ENCODE measurements around the gene PLB1.
"Not testable (repeated sequence)": the region's sequence is repeated elsewhere in the genome, so short reads cannot be mapped to it uniquely, and the experiment has no call there.

The PLB1 gene

DNA sequence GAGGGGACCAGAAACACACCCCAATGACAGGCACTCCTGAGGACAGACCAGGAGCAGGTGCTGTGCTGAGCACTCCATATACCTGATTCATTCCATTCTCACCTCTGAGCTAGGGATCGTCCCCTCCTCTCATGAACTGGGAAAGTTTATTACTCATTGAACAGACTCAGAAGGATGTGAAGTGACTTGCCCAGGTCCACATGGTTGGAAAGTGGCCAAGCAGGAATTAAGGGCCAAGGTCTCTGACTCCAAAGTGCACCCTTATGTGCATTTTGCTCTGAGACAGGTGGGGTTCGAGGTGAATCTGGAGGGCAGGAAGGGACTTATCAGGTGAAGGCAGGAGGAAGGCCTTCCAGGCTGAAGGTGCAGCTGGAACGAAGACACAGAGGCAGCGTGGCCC is 25.1 kb upstream of the PLB1 start:
- no peak overlapping the region for H3K9ac ChIP-seq (ENCODE audit: low read length)
- no peaks in the 10 kb centered on the region for H3K9me3 ChIP-seq (ENCODE audit: control insufficient read depth, low read length)
- no peaks in the 10 kb centered on the region for H3K27me3 ChIP-seq (ENCODE audit: control insufficient read depth, insufficient read depth, low read length)
- H3K4me3 ChIP-seq (ENCODE audit: low read length): no peak overlapping the region
- peaks cover 4% of the 10 kb centered on the region for H3K4me1 ChIP-seq (ENCODE audit: control insufficient read depth, insufficient read depth, low read length)
- H3K36me3 ChIP-seq (ENCODE audit: control insufficient read depth, insufficient read depth, low read length): no peaks in the 10 kb centered on the region

GRCh38 chr2:28471214-28471613 is 24.6 kb upstream of the PLB1 start:
- no peaks in the 10 kb centered on the region for H3K9me3 ChIP-seq (ENCODE audit: control insufficient read depth, low read length)
- H3K9ac ChIP-seq (ENCODE audit: low read length): no peak overlapping the region
- H3K4me1 ChIP-seq (ENCODE audit: control insufficient read depth, insufficient read depth, low read length): peaks cover 4% of the 10 kb centered on the region
- no peak overlapping the region for H3K4me3 ChIP-seq (ENCODE audit: low read length)
- no peaks in the 10 kb centered on the region for H3K27me3 ChIP-seq (ENCODE audit: control insufficient read depth, insufficient read depth, low read length)
- H3K36me3 ChIP-seq (ENCODE audit: control insufficient read depth, insufficient read depth, low read length): no peaks in the 10 kb centered on the region

GRCh38 chr2:28471701-28472236 is 24.1 kb upstream of the PLB1 start:
- H3K9ac ChIP-seq (ENCODE audit: low read length): no peak overlapping the region
- H3K4me3 ChIP-seq (ENCODE audit: low read length): no peak overlapping the region
- H3K4me1 ChIP-seq (ENCODE audit: control insufficient read depth, insufficient read depth, low read length): peaks cover 4% of the 10 kb centered on the region
- H3K9me3 ChIP-seq (ENCODE audit: control insufficient read depth, low read length): no peaks in the 10 kb centered on the region
- no peaks in the 10 kb centered on the region for H3K36me3 ChIP-seq (ENCODE audit: control insufficient read depth, insufficient read depth, low read length)
- no peaks in the 10 kb centered on the region for H3K27me3 ChIP-seq (ENCODE audit: control insufficient read depth, insufficient read depth, low read length)

DNA sequence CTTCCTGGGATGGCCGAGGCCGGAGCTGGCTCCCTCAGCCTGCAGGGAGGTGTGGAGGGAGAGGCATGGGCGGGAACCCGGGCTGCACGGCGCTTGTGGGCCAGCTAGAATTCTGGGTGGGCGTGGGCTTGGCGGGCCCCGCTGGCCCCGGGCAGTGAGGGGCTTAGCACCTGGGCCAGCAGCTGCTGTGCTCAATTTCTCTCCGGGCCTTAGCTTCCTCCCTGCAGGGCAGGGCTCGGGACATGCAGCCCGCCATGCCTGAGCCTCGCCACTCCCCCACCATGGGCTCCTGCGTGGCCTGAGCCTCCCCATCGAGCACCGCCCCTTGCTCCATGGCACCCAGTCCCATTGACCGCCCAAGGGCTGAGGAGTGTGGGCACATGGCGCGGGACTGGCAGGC is 23.2 kb upstream of the PLB1 start:
- not testable (repeated sequence) for H3K36me3 ChIP-seq (ENCODE audit: control insufficient read depth, insufficient read depth, low read length); H3K9me3 ChIP-seq (ENCODE audit: control insufficient read depth, low read length); H3K27me3 ChIP-seq (ENCODE audit: control insufficient read depth, insufficient read depth, low read length); H3K4me3 ChIP-seq (ENCODE audit: low read length); H3K9ac ChIP-seq (ENCODE audit: low read length); H3K4me1 ChIP-seq (ENCODE audit: control insufficient read depth, insufficient read depth, low read length)

DNA sequence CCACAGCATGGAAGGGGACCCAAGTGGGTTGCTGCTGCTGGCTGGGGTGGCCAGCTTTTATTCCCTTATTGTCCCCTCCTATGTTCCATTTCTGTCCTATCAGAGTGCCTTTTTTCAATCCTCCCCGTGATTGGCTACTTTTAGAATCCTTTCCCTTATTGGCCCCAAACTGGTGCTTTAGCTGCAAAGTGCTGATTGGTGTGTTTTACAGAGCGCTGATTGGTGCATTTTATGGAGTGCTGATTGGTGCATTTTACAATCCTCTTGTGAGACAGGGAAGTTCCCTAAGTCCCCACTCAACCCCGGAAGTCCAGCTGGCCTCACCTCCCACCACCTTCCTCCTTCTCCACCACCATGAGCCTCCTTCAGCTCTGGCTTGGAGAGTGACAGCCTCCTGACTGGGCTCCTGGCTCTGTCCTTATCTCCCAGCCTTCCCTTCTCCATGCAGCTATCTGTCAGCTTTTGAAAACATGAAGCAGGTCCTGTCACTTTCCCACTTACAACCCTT is 20.7 kb upstream of the PLB1 start:
- H3K36me3 ChIP-seq (ENCODE audit: control insufficient read depth, insufficient read depth, low read length): no peaks in the 10 kb centered on the region
- no peaks in the 10 kb centered on the region for H3K9me3 ChIP-seq (ENCODE audit: control insufficient read depth, low read length)
- H3K27me3 ChIP-seq (ENCODE audit: control insufficient read depth, insufficient read depth, low read length): no peaks in the 10 kb centered on the region
- no peak overlapping the region for H3K9ac ChIP-seq (ENCODE audit: low read length)
- peaks cover 2% of the 10 kb centered on the region for H3K4me1 ChIP-seq (ENCODE audit: control insufficient read depth, insufficient read depth, low read length)
- H3K4me3 ChIP-seq (ENCODE audit: low read length): no peak overlapping the region

DNA sequence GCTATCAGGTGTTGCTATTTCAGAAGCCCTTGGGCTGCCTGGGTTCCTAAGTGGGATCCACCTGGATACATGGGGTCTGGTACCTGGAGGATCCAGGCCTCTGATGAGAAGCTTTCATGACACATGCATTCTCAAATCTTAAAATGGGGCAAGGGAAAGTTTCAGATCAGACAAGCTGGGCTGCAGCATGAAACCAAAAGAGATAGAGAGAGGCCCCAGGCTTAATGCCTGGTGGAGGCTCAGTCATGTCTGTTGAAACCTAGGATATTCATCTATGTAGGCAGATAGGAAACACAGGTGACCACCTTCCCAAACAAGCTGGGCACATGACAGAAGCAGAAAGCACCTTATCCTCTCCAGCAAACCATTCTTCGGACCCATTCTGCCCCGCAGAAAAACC is 18.8 kb upstream of the PLB1 start:
- no peaks in the 10 kb centered on the region for H3K9me3 ChIP-seq (ENCODE audit: control insufficient read depth, low read length)
- H3K36me3 ChIP-seq (ENCODE audit: control insufficient read depth, insufficient read depth, low read length): no peaks in the 10 kb centered on the region
- H3K27me3 ChIP-seq (ENCODE audit: control insufficient read depth, insufficient read depth, low read length): no peaks in the 10 kb centered on the region
- H3K4me1 ChIP-seq (ENCODE audit: control insufficient read depth, insufficient read depth, low read length): no peaks in the 10 kb centered on the region
- H3K4me3 ChIP-seq (ENCODE audit: low read length): no peak overlapping the region
- H3K9ac ChIP-seq (ENCODE audit: low read length): no peak overlapping the region

DNA sequence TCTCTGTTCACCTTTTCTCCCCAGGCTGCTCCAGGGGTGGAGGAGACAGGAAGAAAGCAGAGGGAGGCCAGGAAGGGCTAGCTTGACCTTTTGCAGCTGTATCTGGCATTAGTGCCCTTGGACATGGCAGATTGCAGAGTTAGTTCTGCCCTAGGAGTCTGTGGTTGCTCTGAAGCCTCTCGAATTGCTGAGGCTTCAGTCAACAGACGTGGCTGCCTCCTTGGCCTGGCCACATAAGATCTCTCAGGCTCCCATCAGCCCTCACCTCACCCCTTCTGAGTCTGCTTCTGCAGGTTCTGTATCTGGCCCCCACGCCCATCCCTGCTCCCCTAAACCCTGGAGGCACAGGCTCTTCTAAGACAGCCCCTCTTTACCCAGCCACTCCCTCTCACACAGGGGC is 18.2 kb upstream of the PLB1 start:
- no peaks in the 10 kb centered on the region for H3K36me3 ChIP-seq (ENCODE audit: control insufficient read depth, insufficient read depth, low read length)
- no peak overlapping the region for H3K9ac ChIP-seq (ENCODE audit: low read length)
- H3K9me3 ChIP-seq (ENCODE audit: control insufficient read depth, low read length): no peaks in the 10 kb centered on the region
- no peaks in the 10 kb centered on the region for H3K27me3 ChIP-seq (ENCODE audit: control insufficient read depth, insufficient read depth, low read length)
- H3K4me3 ChIP-seq (ENCODE audit: low read length): no peak overlapping the region
- H3K4me1 ChIP-seq (ENCODE audit: control insufficient read depth, insufficient read depth, low read length): no peaks in the 10 kb centered on the region

DNA sequence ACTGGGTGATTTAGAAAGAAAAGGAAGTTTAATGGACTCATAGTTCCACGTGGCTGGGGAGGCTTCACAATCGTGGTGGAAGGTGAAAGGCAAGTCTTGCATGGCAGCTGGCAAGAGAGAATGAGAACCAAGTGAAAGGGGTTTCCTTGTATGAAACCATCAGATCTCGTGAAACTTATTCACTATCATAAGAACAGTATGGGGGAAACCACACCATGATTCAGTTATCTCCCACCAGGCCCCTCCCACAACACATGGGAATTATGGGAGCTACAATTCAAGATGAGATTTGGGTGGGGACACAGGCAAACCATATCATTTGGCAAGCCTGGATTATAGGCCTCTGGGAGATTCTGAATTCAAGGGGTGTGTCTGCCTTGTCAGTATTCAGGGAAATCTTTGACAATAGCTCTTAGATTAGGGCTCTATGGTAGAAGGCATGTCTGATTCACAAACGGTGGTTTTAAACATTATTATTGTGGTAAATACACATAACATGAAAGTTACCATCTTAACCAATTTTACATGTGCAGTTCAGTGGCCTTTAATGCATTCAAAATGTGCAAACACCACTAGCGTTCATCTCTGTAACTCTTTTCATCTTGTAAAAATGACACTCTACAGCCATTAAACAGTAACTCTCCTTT is 15.3 kb upstream of the PLB1 start:
- Histone ChIP-seq H3K4me3 (ENCODE audit: low read length) (no peak overlapping the region), H3K9me3 (ENCODE audit: control insufficient read depth, low read length) (no peaks in the 10 kb centered on the region), H3K27me3 (ENCODE audit: control insufficient read depth, insufficient read depth, low read length) (no peaks in the 10 kb centered on the region), H3K36me3 (ENCODE audit: control insufficient read depth, insufficient read depth, low read length) (no peaks in the 10 kb centered on the region), H3K9ac (ENCODE audit: low read length) (no peak overlapping the region), H3K4me1 (ENCODE audit: control insufficient read depth, insufficient read depth, low read length) (no peaks in the 10 kb centered on the region)

DNA sequence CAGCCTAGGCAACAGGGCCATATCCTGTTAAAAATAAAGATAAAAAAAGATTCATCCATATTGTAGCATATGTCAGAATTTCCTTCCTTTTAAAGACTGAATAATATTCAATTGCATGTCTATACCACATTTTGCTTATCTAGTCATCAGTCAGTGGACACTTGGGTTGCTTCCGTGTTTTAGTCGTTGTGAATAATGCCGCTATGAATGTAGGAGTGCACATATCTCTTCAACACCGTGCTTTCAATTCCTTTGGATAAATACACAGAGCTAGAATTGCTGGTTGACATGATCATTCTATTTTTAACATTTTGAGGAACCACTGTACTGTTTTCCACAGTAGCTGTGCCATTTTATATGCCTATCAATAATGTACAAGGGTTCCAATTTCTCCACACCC is 14.0 kb upstream of the PLB1 start:
- Histone ChIP-seq H3K9ac (ENCODE audit: low read length) (no peak overlapping the region), H3K9me3 (ENCODE audit: control insufficient read depth, low read length) (no peaks in the 10 kb centered on the region), H3K4me3 (ENCODE audit: low read length) (no peak overlapping the region), H3K4me1 (ENCODE audit: control insufficient read depth, insufficient read depth, low read length) (no peaks in the 10 kb centered on the region), H3K36me3 (ENCODE audit: control insufficient read depth, insufficient read depth, low read length) (no peaks in the 10 kb centered on the region), H3K27me3 (ENCODE audit: control insufficient read depth, insufficient read depth, low read length) (no peaks in the 10 kb centered on the region)

DNA sequence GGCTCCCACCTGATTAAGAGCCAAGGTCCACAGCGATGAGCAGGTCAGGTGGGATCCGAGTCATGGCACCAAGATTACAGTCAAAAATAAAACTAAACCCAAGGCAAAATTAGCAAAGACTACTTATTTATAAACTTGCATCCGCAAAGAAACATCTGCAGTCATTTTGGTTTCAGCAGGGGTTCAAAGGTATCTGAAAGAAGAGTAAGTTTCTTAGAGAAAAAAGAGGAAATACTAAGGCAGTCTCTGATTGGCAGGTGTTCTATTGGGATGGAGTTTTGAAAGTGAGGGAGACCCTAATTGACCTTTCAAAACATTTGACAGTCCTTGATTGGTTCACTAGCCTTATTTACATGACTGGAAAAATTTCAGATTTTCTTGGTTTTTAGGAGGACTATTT is 11.0 kb upstream of the PLB1 start:
- Histone ChIP-seq H3K27me3 (ENCODE audit: control insufficient read depth, insufficient read depth, low read length) (no peaks in the 10 kb centered on the region), H3K4me1 (ENCODE audit: control insufficient read depth, insufficient read depth, low read length) (no peaks in the 10 kb centered on the region), H3K36me3 (ENCODE audit: control insufficient read depth, insufficient read depth, low read length) (no peaks in the 10 kb centered on the region), H3K9me3 (ENCODE audit: control insufficient read depth, low read length) (no peaks in the 10 kb centered on the region), H3K4me3 (ENCODE audit: low read length) (no peak overlapping the region), H3K9ac (ENCODE audit: low read length) (no peak overlapping the region)

GRCh38 chr2:28486526-28486925 is 9.3 kb upstream of the PLB1 start:
- Histone ChIP-seq H3K4me1 (ENCODE audit: control insufficient read depth, insufficient read depth, low read length) (no peaks in the 10 kb centered on the region), H3K36me3 (ENCODE audit: control insufficient read depth, insufficient read depth, low read length) (no peaks in the 10 kb centered on the region), H3K4me3 (ENCODE audit: low read length) (no peak overlapping the region), H3K9ac (ENCODE audit: low read length) (no peak overlapping the region), H3K27me3 (ENCODE audit: control insufficient read depth, insufficient read depth, low read length) (no peaks in the 10 kb centered on the region), H3K9me3 (ENCODE audit: control insufficient read depth, low read length) (no peaks in the 10 kb centered on the region)

GRCh38 chr2:28487258-28487657 is 8.6 kb upstream of the PLB1 start:
- Histone ChIP-seq H3K36me3 (ENCODE audit: control insufficient read depth, insufficient read depth, low read length) (no peaks in the 10 kb centered on the region), H3K4me3 (ENCODE audit: low read length) (no peak overlapping the region), H3K4me1 (ENCODE audit: control insufficient read depth, insufficient read depth, low read length) (peaks cover under 1% of the 10 kb centered on the region), H3K9ac (ENCODE audit: low read length) (no peak overlapping the region), H3K9me3 (ENCODE audit: control insufficient read depth, low read length) (no peaks in the 10 kb centered on the region), H3K27me3 (ENCODE audit: control insufficient read depth, insufficient read depth, low read length) (no peaks in the 10 kb centered on the region)

Data from mucosa of stomach (tissue), 1 donor.